Right lung (tissue), 5 donors: Measurements from ENCODE around the gene FOXO6. TPM values are rescaled to one million over a fixed set of nuclear protein-coding genes. Genes with fewer than 3 reads are reported as not detected.

Experiments
- DNase-seq, 2 donors: peaks; one replicate each; pipeline ENCODE4 v3.0.0-alpha.2; 2013
- polyA plus RNA-seq, 5 donors: library from polyadenylated mRNA; unstranded; fragments of 120-200 nt; gene quantifications; one replicate each; pipeline versions ENCODE4 v1.2.1 to v1.2.3, GENCODE V29; 2013; ENCODE audit warnings: inconsistent platforms in 1 of 5, low replicate concordance in 1 of 5; ENCODE audit not compliant: insufficient read length in 5 of 5, insufficient read depth in 1 of 5

FOXO6 gene
- polyA plus RNA-seq, 5 donors: 1.3 to 4.3 (median 2.1) TPM

DNA sequence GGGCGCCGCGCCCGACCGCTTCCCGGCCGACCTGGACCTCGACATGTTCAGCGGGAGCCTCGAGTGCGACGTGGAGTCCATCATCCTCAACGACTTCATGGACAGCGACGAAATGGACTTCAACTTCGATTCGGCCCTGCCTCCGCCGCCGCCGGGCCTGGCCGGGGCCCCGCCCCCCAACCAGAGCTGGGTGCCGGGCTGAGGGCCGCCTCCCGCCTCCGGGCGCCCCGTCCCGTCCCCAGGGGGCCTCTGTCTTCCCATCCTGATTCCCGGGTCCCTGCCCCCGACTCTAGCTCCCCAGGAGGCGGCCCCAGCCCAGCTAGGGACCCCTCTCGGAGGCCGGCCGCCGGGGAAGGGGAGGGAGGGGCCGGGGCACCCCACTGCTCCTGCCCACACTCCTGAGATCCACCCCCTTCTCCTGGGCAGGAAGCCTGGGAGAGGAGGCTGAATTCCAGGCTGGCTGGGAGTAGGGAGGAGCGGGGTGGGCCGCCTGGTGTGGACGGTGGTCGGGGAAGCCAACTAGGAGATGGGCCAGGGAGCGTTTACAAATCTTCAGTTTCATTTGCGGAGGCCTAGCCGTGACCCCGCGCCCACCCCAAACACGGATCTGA lies 21.4 kb downstream of the FOXO6 start:
- DNase-seq: no peak

DNA sequence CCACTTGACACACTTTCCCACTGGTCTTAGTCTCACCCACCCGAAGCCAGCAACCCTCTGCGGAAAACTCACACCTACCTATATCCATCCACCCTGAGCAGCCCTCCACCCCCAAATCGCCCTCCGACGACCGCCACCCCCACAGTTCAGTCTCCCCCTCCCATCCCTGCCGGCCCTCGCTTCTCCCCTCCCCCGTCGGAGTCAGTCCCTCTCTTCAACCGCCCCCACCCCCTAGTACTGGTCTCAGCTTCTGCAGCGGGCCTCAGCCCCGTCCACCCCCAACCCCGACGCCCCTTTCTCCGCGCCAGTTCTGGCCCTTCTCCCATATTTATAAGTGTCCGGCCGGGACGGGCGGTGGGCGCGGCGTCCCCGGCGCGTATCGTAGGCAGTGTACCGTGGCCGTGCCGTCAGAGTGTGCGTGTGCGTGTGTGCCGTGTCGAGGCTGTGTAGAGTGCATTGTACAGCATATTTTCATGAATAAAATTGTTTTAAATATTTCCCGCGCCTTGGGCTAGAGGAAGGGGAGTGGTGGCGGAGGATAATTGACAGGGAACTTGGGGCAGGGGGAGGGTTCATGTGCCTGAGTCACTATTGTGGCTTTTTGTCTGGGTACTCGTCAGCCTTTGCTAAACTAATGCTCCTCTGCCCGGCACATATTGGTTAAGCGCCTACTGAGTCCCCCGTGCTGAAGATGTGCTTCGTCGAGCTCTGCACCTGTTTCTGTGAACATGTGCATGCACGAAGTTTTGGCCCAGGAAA lies 22.0 kb downstream of the FOXO6 start:
- DNase-seq: no peak

DNA sequence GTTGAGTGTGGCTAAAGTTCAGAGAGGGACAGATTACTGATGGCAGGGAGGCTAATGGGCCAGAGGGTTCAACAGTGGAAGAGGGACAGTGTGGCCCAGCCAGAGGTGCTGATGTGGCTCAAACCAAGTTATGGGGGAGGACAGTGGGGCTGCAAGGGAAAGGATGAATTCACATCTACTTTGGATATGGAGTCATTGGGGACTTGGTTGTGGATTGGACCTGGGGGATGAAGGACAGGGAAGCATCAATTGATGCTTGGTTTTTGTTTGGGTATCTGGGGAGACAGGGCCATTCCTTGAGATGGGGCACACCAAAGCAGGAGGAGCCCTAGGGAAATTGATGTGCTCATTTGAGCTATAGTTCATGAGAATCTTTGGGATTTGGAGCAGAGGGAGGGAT lies 23.3 kb downstream of the FOXO6 start:
- DNase-seq: no peak

DNA sequence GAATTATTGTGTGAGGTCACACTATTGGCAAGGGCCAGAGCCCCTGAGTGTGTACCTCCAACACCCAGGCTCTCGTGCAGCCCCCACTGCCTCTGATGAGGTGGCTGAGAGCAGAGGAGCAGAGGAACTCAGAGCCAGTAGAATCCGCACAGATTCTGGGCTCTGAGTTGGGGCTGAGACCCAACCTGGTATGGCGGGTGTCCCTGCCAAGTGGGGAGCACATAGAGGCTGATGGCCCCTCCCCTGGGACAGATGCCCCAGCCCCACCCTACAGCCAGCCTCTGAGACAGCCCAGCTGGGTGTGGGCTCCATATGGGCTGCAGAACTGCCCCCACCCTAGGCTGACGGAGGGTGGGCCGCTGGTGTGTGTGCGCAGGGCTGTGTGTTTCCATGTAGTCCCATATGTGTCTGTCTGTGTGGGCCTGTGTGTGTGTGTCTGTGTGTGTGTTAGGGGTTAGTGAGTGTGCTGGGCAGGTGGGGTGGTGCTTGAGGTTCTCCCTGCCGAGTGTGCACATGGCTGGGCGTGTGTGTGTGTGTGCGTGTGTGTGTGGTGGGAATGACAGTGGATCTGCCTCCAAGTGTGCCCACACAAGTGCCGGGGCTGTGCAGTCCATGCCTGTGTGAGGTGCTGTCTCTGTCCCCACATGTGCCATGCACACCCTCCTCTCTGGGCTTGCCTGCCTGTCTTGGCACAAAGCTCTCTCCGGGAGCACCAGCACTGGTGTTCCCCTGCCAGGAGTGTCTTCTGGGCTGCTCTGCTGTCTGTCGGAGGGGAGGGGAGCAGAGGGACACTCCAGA lies 24.4 kb downstream of the FOXO6 start:
- DNase-seq: no peak

DNA sequence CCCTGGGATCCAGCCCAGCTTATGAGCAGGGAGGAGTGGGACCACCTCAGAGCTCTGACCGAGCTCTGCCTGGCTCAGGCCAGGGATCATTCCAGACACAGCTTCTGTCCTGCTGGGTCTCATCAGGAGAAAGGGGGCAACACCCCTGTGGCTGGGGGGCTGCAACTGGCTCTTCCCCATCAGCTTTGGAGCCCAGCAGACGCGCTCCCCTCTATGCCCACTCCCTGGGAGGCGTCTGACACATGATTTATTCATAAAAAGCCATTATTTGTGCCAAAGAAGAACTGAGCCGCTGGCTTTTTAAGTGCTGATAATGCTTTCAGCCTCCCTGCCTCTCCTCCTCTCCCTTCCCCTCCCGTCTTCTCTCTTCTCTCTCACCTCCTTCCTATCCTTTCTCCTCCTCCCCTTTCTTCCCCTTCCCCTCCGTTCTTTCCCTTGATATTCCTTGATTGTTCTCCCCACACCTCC lies 25.0 kb downstream of the FOXO6 start:
- no peak for DNase-seq

DNA sequence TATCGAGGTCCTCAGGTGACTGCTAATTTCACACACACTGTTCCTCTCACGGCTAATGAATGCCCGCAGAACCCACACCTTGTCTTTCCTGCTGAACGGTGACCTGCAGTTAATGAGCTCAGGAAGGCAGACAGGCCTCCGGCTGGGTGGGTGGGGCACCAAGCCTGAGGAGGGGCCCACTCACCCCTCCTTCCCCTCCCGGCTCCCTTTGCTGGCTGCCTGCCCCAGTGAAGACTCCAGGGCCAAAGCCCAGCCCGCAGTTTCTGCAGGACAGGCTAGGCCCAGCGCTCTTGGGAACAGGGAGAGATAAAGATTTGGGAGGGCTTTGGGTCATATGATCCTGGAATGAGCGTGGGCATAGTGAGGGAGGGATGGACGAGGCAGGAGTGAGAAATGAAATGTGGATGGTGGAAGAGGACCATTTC lies 26.4 kb downstream of the FOXO6 start:
- peak; percentile 87 to 90 for DNase-seq

DNA sequence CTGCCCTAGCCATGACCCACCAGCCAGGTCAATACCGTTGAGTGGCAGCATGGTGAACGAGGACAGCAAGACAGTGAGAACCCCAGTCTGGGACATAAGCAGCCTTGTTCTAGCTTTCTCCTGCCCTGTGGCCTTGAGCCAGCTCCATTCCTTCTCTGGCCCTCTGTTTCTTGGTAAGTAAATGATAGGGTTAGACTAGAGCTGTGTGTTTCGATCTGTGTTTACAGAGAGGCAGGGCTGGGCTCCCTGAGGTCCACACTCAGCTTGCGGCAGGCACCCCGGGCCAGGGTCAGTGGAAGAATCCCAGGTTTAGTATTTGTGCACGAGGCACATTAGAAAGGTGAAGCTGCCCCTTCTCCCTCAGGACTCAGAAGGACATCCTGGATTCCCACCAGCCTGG lies 27.3 kb downstream of the FOXO6 start:
- no peak for DNase-seq

DNA sequence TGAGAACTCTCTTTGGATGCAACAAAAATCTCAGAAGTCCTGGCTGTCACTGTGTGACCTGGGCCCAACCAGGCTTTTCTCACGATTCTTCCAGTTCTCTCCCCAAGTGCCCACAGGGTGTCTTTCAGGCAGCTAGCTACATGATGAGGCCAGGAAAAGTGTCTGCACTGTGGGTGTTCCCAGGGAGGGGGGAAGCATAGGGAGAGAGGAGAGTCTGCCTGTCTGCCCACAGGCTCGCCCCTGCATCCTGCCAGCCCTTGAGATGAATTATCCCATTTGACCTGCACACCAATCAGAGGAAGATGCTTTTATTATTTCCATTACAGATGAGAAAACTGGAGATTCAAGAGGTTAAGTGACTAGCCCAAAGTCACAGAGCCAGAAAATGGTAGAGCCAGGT lies 27.8 kb downstream of the FOXO6 start:
- DNase-seq: no peak

DNA sequence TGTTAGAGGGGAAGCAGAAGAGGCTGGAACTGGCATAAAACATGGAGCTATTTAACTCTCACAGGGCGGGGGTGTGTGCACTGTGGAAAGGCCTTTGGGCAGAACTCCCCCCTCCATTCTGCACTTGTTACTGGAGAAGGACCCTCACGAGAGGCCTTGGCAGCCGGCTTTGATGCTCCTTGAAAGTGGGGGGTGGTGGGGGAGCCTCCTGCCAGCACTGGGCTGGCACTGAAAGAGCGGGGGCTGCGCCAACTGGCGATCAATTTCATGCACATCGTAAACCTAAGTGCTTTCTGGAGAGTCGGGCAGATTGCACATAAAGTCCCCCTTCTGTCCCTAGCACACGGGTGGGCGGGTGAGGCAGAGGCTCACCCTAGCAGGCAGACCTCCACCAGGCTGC lies 28.9 kb downstream of the FOXO6 start:
- DNase-seq: no peak

DNA sequence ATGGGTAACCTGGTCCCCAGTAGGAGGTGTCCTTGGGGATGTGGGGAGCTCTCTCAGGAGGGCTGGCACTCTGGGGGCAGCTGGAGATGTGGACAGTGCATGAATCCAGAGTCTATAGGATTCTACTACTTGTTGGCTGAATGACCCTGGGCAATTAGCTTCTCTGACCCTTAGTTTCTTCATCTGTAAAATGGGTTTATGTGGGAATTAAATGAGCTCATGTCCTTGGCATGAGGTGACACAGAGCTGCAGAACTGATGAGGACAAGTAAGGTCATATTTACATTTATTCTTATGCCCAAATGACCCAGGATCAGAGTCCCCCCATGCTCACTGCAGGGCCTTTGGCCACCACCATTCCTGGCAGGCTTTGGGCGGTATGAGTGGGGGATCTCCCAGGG lies 29.3 kb downstream of the FOXO6 start:
- DNase-seq: no peak

DNA sequence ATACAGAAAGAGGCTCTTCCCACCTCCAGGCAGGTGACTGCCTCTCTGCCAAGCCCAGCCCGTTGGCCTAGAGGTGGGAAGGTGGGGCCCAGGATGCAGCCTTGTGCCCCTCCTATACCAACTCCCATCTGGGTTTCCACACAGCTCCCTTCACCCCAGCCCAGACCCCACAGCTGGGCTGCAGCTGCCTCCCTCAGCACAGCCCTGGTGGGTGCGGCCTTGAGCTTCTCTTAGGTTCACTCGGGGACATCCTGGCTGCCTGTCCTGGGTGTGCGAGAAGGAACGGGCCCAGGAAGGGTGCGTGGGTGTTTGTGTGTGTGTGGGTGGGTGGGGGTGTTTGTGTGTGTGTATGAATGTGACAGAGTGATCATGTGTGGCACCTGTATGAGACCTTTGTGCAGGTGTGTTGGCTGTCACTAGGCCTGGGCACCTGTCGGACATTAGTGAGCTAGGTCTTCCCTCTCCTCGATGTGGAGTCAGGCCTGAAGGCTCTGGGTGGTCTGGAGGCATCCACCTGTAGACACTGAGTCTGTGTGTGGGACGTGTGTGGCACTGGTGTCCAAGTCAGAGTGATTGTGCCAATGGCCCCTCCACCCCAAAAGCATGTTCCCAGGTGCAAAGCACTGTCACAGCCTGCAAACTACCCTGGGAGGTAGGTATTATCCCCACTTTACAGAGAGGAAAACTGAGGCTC lies 30.7 kb downstream of the FOXO6 start:
- no peak for DNase-seq

DNA sequence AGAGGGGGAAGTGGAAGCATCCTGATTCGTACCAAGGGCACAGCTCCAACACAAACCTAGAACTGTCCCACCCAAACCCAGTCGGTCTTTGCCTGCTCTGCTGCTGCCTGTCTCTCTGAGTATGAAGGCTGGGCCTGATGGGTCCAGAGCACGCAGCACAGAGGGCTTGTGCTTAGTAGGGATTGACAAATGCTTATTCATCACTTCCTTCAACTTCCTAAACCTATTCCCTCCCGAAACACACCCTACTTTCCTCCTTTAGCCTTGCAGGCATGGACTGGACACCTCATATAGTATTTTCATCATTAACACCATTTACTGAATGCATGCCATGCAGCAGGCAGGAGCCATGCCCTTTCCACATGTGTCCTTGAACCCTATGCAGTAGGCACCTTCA lies 31.3 kb downstream of the FOXO6 start:
- no peak for DNase-seq

DNA sequence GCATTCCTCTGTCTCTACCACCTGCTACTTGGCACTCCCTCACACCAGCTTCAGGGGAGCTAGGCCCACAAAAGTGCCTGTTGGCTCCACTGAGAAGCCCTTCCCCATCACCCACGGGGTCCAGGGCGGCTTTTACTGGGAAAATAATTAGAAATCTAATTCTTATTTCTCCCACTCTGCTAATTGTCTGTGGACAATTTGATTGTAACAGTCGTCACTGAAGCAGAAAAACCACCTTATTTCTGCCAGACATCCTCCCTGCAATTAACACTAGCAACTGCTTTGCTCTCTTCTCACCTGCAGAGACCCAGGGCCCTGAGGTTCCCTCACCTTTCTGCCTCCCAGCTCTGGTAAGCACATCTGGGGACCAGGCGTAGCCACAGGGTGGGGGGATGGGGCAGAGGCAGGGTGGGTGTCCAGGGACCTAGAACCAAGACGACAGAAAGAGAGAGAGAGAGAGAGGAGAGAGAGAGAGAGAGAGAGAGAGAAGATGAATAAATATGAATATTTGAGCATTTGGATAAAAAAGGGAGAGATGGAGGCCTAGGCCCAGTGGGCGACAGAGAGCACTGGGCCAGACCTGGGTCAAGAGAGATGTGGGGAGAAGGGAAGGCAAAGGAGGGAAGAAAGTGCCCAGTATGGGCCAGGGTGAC lies 32.6 kb downstream of the FOXO6 start:
- DNase-seq: no peak

DNA sequence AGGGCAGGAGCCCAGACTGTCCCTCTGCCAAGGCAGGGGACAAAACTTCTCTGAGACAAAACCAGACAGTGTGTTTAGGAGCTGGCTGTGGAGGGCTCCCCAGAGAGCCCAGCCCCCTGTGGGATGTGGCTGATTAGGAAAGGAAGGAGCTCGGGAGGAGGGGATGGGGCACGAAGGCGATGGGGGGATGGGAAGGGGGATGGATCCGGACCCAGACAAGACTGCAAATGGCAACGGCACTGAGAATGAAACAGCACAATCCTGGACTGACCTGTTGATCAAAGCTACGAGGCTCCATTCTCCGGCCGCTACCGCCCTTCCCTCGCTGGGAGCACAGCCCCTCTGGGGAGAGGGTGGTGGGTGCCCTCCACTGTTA lies 33.1 kb downstream of the FOXO6 start:
- no peak for DNase-seq

DNA sequence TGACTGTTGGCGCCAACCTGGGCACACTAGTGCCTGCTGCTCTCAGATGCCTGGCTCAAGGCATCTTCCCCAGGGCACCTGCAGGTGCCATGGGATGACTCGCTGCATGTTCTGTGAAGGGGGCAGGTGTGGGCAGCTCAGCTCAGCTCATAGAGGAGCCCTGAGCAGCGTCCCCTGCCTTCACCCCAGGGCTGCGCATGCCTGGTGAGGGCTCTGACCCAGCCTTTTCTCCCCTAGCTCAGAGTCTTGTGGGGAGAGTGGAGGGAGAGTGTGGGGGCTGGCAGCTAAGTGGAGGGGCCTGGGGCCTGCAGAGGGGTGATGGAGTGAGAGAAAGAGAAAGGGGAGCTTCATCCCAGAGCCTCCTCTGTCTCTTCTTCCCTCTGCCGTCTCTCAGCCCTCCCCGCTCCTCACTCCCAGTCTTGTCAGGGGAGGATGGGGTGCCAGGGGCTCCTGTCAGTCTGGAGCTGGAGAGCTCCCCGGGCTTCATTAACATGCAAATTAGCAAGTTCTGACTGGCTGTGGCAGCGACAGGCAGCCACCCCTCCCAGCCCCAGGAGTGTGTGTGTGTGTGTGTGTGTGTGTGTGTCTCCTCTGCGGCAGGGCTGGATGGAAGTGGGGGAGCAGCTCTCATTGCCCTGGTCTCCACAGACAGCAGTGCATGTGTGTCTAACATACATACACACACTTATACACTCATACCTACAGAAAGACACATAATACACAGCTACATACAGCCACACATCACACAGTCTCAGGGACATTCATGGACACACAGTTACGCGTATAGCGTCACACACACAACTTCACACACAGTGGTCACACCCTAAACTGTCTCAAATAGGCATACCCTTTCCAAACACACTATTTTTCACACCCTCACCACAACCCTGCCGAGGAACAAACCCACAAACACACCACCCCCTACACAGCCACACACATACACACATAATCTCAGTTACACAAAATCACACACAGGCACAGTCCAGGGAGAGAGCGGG lies 34.0 kb downstream of the FOXO6 start:
- no peak for DNase-seq

DNA sequence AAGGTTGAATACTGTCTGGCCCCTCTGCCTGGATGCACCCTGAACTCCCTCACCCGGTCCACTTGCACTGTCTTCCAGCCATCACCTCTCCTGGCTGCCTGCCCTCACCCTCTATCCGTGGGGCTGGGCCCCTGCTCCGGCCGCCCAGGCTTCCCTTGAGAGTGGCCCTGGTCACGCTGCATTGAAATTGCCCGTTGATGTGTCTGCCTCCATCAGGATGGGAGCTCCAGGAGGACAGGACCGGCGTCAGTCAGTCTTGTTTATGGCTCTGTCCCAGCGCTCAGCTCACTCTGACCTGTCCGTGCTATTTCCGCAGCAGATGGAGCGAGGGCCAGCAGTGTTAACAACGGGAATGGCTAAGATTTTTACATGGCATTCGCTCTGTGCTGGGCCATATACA lies 34.9 kb downstream of the FOXO6 start:
- DNase-seq: no peak

DNA sequence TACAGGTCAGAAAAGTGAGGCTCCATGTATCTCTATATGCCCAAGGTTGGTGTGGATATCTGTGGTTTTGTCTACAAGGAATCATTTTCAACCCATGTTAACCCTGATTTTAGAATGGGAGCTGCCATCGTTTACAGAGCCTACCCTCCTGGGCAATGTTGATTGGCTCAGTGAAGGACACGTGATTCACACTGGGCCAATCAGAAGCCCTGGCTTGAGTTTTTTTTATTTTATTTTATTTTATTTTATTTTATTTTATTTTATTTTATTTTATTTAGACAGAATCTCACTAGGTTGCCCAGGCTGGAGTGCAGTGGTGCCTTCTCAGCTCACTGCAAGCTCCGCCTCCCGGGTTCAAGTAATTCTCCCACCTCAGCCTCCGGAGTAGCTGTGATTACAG lies 35.8 kb downstream of the FOXO6 start:
- no peak for DNase-seq

DNA sequence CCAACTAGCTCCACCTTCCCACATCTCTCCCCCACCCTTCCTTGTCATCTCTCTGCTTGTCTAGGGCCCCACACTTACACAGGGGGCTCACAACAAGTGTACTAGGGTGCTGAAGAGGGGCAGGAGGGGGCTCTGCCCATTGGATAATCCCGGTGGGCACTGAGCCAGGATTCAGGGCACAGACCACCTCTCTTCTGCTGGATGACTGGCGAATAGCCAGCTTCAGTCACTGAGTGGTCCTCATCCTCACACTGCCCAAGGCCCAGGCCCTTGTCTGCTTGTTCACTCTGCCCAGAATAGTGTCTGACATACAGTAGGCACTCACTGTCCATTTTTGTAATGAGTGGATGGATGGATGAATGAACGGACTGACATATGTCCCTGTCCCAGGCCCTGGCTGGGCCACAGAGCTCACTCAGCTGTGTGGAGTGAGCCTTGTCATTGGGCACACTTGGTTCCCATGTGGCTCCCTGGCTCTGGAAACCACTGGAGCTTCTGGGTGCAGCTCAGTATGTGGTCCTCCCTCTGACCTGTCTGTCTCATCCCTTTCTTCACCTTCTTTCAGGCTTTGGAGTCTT lies 36.6 kb downstream of the FOXO6 start:
- no peak for DNase-seq

DNA sequence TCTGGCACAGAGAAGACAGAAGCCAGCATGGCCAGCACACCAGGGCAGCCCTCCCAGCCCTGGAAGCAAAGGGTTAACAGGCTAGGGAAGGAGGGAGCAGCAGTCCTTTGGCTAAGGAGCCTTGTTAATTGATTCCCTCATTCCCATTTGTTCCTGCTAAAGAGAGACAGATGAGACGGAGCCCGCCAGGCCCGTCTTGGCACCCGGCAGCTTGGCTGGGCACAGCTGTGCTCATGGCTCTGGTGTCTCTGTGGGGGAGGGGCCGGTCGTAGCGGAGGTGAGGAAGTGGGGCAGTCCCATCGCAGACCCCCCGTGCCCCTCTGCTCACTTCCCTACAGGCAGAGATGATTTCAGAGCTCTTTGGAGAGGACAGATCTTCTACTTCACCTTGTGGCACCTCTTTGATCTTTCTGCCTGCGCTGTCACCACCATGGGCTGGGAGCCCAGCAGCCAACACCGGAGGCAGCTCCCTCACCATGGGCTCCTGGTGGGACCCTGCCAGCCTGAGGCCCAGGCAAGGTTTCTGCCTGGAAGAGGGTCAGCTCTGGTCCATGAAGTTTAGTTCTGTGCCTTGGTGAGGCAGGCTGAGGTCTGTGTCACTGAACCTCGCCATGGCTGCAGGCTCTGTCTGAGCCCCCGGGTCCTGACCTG lies 38.0 kb downstream of the FOXO6 start:
- no peak for DNase-seq

DNA sequence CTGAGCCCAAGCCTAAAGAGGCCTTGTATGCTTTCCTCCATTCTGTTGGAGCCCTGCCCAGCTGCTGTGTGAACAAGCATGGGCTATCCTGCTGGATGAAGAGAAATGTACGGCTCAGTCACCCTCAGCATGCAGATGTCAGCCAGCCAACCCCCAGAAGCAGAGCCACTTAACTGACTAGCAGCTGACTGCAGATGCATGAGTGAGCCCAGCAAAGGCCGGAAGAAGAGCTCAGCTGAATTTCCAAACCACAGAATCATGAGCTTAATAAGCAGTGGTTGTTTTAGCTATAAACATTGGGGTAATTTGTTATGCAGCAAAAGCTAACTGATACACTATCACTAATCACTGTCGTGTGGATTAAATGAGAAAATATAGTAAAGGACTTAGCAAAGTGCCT lies 39.0 kb downstream of the FOXO6 start:
- no peak for DNase-seq
